Fibroblast of lung (primary cell): ENCODE data around the gene SPATA33. TPM values are rescaled to one million over a fixed set of nuclear protein-coding genes. Genes with fewer than 3 reads are reported as not detected.

Experiments used
- DNase-seq, 2 donors: peaks; one replicate each; pipeline versions ENCODE4 v3.0.0 to v3.0.0-alpha.2; 2010; ENCODE audit warnings: low read depth in 2 of 2
- H2AFZ ChIP-seq: 2 replicates; pipeline ENCODE4 v1.5.1; 2012; ENCODE audit warnings: low read length, control low read depth, inconsistent platforms
- H3K27ac ChIP-seq: 2 replicates; pipeline ENCODE4 v1.5.1; 2011; ENCODE audit warnings: low read length, control low read depth; ENCODE audit not compliant: insufficient read depth
- H3K27me3 ChIP-seq: 2 replicates; pipeline ENCODE4 v1.5.1; 2011; ENCODE audit warnings: mild to moderate bottlenecking, low read length; ENCODE audit not compliant: control insufficient read depth, insufficient read depth
- H3K36me3 ChIP-seq: 2 replicates; pipeline ENCODE4 v1.5.1; 2011; ENCODE audit warnings: low read length; ENCODE audit not compliant: control insufficient read depth, insufficient read depth
- H3K4me1 ChIP-seq: 2 replicates; pipeline ENCODE4 v1.5.1; 2011; ENCODE audit warnings: low read length; ENCODE audit not compliant: control insufficient read depth, insufficient read depth; ENCODE audit errors: extremely low read depth
- H3K4me2 ChIP-seq: 2 replicates; pipeline ENCODE4 v1.5.1; 2011; ENCODE audit warnings: low read length, control low read depth; ENCODE audit not compliant: insufficient read depth; ENCODE audit errors: extremely low read depth
- H3K4me3 ChIP-seq, 4 experiments: fragments of 200-600 bp in 1 of 4; sonication (generic) in 1 of 4; replicated peaks in 1 of 4; 2 replicates each; pipeline ENCODE4 v1.5.1; 2011 to 2016; ENCODE audit warnings: low read length in 4 of 4, low read depth in 3 of 4, mild to moderate bottlenecking in 3 of 4, control low read depth in 2 of 4, inconsistent platforms in 1 of 4, mixed read lengths in 1 of 4; ENCODE audit not compliant: insufficient read depth in 1 of 4; ENCODE audit errors: control extremely low read depth in 1 of 4
- H3K79me2 ChIP-seq: 2 replicates; pipeline ENCODE4 v1.5.1; 2012; ENCODE audit warnings: mild to moderate bottlenecking, low read length, inconsistent platforms; ENCODE audit not compliant: control insufficient read depth, insufficient read depth
- H3K9ac ChIP-seq: 2 replicates; pipeline ENCODE4 v1.5.1; 2011; ENCODE audit warnings: mild to moderate bottlenecking, low read length, control low read depth; ENCODE audit not compliant: insufficient read depth
- H3K9me3 ChIP-seq: 2 replicates; pipeline ENCODE4 v1.5.1; 2012; ENCODE audit warnings: low read depth, low read length; ENCODE audit not compliant: control insufficient read depth, insufficient read depth
- H4K20me1 ChIP-seq: 2 replicates; pipeline ENCODE4 v1.5.1; 2011; ENCODE audit warnings: low read length; ENCODE audit not compliant: control insufficient read depth, insufficient read depth; ENCODE audit errors: extremely low read depth
- EZH2 ChIP-seq: IDR thresholded peaks from 2 replicates; pipeline ENCODE4 v1.5.1; 2012; ENCODE audit warnings: low read length, control low read depth, mild to moderate bottlenecking; ENCODE audit errors: missing control alignments
- polyA plus RNA-seq, 2 donors: library from polyadenylated mRNA; depleted of rRNA in 1 of 2; stranded (reverse) in 1 of 2; unstranded in 1 of 2; fragments of >200 nt; gene quantifications; 2 replicates each; pipeline ENCODE4 v1.2.1, GENCODE V29; 2011 to 2012; ENCODE audit warnings: missing spikeins in 1 of 2
- total RNA-seq: library from RNA; depleted of rRNA; stranded (reverse); fragments of >200 nt; gene quantifications from 2 replicates; pipeline ENCODE4 v1.2.1, GENCODE V29; 2014
- TF ChIP-seq, protein P1 (sequence below), 2 donors: IDR thresholded peaks in 1 of 2; conservative IDR thresholded peaks in 1 of 2; 1 replicate in 1 of 2; 2 replicates in 1 of 2; pipeline ENCODE4 v1.5.1; 2011 to 2012; ENCODE audit warnings: low read length in 2 of 2, control low read depth in 1 of 2, inconsistent platforms in 1 of 2, low read depth in 1 of 2, mild to moderate bottlenecking in 1 of 2

SPATA33 gene
- total and polyA plus RNA-seq, 2 donors (not counting 1 experiment from before 2014, with no cell fraction given): 2.0 to 2.8 TPM

DNA sequence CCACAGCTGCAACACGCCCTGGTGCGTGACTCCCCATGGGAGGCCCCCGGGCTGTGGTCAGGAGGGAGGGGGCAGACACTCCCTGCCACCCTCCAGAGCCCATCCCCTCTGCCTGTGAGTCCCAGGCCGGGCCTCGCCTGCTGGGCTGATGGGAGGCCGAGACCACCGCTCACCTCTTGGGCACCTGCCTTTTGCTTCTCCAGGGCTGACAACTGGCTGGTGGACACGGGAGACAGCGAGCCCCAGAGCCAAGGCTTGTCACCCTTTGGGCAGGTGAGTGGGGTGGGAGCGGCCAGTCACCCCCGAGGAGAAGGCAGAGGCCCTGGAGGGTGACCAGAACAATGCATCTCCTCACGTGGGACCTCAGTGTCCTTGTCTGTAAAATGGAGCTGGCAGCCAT, 21.0 kb upstream of the SPATA33 start:
- Histone ChIP-seq H3K4me3 (no peak overlapping the region), H3K4me2 (no peak overlapping the region), H3K36me3 (no peaks in the 10 kb centered on the region), H3K79me2 (no peaks in the 10 kb centered on the region), H3K27me3 (peaks cover 10% of the 10 kb centered on the region), H3K9me3 (no peaks in the 10 kb centered on the region), H3K27ac (no peak overlapping the region), H4K20me1 (no peaks in the 10 kb centered on the region), H3K9ac (no peak overlapping the region), H3K4me1 (peaks cover 12% of the 10 kb centered on the region), H2AFZ (no peak overlapping the region)
- no peak for TF ChIP-seq EZH2
- TF ChIP-seq, protein P1, sequence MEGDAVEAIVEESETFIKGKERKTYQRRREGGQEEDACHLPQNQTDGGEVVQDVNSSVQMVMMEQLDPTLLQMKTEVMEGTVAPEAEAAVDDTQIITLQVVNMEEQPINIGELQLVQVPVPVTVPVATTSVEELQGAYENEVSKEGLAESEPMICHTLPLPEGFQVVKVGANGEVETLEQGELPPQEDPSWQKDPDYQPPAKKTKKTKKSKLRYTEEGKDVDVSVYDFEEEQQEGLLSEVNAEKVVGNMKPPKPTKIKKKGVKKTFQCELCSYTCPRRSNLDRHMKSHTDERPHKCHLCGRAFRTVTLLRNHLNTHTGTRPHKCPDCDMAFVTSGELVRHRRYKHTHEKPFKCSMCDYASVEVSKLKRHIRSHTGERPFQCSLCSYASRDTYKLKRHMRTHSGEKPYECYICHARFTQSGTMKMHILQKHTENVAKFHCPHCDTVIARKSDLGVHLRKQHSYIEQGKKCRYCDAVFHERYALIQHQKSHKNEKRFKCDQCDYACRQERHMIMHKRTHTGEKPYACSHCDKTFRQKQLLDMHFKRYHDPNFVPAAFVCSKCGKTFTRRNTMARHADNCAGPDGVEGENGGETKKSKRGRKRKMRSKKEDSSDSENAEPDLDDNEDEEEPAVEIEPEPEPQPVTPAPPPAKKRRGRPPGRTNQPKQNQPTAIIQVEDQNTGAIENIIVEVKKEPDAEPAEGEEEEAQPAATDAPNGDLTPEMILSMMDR (conservative IDR thresholded peaks at IDR 0.05 in 1 of 2, IDR thresholded peaks at IDR 0.05 in 1 of 2; ENCODE audit: low read depth in 1 of 2, low read length in 2 of 2): no peak
- no peak for DNase-seq

DNA sequence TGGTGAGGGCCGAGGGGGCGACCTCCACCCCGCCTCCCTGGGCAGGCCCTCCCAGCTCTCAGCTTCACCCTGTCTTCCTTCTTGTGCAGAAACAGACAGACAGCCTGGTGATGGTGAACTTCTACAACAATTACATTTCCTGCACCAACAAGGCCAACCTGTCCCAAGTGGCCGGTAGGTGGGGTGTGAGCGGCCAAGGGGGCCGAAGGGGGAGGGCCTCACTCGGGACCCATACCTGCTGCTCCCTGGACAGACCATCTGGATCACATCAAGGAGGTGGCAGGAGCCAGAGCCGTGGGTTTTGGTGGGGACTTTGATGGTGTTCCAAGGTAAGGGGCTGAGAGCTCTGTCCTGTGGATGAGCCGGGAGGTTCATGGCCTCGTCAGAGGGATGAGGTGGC, 20.3 kb upstream of the SPATA33 start:
- no peak overlapping the region for H3K27ac ChIP-seq
- peaks cover 12% of the 10 kb centered on the region for H3K4me1 ChIP-seq
- no peak overlapping the region for H3K4me2 ChIP-seq
- no peaks in the 10 kb centered on the region for H3K36me3 ChIP-seq
- H4K20me1 ChIP-seq: no peaks in the 10 kb centered on the region
- no peaks in the 10 kb centered on the region for H3K79me2 ChIP-seq
- no peak for DNase-seq
- TF ChIP-seq EZH2: no peak
- TF ChIP-seq, protein P1 (conservative IDR thresholded peaks at IDR 0.05 in 1 of 2, IDR thresholded peaks at IDR 0.05 in 1 of 2; ENCODE audit: low read depth in 1 of 2, low read length in 2 of 2): no peak
- H3K9ac ChIP-seq: no peak overlapping the region
- H3K27me3 ChIP-seq: peaks cover 10% of the 10 kb centered on the region
- H3K4me3 ChIP-seq: no peak overlapping the region
- H2AFZ ChIP-seq: no peak overlapping the region
- no peaks in the 10 kb centered on the region for H3K9me3 ChIP-seq

DNA sequence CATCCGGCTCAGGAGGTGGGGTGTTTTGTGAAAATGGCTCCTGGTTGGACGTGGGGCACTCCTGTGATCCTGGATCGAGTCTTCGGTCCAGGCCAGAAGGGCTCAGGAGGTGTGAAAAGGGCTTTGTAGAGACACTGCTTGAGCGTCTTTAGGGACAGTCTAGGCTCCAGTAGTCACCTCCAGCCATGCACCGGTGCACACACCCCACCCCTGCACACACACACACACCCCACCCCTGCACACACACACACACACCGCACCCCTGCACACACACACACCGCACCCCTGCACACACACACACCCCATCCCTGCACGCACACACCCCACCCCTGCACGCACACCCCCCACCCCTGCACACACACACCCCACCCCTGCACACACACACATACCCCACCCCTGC, 19.2 kb upstream of the SPATA33 start:
- DNase-seq: no peak
- H3K79me2 ChIP-seq: no peaks in the 10 kb centered on the region

More for the DNA sequence above, 19.2 kb upstream of the SPATA33 start:
- H3K4me3 ChIP-seq: no peak overlapping the region
- no peaks in the 10 kb centered on the region for H3K36me3 ChIP-seq
- H3K9me3 ChIP-seq: no peaks in the 10 kb centered on the region
- no peak for TF ChIP-seq EZH2
- TF ChIP-seq, protein P1 (conservative IDR thresholded peaks at IDR 0.05 in 1 of 2, IDR thresholded peaks at IDR 0.05 in 1 of 2; ENCODE audit: low read depth in 1 of 2, low read length in 2 of 2): no peak
- peaks cover 10% of the 10 kb centered on the region for H3K27me3 ChIP-seq
- no peak overlapping the region for H3K9ac ChIP-seq
- H2AFZ ChIP-seq: no peak overlapping the region
- H3K4me1 ChIP-seq: peaks cover 6% of the 10 kb centered on the region
- no peak overlapping the region for H3K27ac ChIP-seq
- no peak overlapping the region for H3K4me2 ChIP-seq
- no peaks in the 10 kb centered on the region for H4K20me1 ChIP-seq
